DMS153 treated with DMSO at 0.1 percent for 48 hours (cell line): ENCODE results near the gene MARS1.
"Not testable (repeated sequence)": the region's sequence is repeated elsewhere in the genome, so short reads cannot be mapped to it uniquely, and the experiment has no call there.

Experiments used
- DNase-seq: peaks from one replicate; lab custom pipeline; 2025; ENCODE audit not compliant: unreplicated experiment; lab: John Stamatoyannopoulos, UW

MARS1 gene

DNA sequence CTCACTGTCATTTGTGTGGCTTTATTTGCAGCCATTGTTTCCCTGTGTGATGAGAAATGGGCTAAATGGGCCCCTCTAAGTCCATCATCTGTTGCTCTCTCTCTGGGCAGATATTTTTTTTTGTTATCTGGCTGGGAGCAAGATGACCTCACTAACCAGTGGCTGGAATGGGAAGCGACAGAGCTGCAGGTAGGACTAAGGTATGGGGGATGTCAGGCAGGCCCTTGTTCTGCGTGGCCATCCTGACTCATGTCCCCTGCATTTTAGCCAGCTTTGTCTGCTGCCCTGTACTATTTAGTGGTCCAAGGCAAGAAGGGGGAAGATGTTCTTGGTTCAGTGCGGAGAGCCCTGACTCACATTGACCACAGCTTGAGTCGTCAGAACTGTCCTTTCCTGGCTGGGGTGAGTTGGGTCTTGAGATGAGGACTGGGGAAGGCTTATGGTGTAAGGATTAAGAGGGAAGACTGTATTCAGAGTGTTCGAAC is 1.3 kb downstream of the MARS1 start:
- DNase-seq, result no peak

DNA sequence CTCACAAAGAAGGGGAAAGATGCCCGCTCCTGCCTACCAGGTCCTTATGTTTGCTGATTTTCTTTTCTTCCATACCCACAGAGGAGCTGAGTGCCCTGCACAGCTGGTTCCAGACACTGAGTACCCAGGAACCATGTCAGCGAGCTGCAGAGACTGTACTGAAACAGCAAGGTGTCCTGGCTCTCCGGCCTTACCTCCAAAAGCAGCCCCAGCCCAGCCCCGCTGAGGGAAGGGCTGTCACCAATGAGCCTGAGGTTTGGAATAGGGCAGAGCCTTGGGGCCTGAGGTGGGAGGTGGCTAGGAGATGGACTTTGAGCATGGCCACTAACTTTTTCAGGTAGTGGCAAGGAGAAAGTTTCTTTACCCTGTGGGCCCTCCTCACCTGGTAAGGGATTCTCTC is 2.3 kb downstream of the MARS1 start:
- DNase-seq, result no peak

DNA sequence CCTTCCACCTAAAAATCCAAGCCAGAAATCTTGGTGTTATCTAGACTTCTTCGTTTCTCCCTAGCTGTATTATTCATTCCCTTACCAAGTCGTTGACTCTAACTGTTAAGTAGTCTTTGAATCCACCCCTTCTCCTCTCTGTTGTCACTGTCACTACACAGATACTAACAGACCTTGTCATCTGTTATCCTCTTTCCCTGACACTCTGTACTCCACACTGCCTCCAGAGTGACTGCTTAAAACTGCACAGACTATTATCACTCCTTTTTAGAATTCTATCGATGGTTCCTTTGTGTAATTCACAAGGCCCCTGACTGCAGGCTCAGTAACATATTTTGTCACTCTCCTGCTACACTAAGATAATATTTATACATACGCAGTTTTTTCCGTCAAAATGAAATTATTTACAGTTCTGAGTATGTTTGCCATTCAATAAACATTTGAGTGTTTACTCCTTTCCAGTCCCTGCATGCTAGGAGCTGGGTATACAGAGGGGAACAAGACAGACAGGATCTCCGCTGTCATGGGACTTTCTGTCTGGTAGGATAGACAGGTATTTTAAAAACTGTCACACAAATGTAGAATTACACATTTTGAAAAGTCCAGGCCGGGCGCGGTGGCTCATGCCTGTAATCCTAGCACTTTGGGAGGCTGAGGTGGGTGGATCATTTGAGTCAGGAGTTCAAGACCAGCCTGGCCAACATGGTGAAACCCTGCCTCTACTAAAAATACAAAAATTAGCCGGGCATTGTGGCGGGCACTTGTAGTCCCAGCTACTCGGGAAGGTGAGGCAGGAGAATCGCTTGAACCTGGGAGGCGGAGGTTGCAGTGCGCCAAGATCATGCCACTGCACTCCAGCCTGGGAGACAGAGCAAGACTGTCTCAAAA is 3.8 kb downstream of the MARS1 start:
- DNase-seq, result no peak

DNA sequence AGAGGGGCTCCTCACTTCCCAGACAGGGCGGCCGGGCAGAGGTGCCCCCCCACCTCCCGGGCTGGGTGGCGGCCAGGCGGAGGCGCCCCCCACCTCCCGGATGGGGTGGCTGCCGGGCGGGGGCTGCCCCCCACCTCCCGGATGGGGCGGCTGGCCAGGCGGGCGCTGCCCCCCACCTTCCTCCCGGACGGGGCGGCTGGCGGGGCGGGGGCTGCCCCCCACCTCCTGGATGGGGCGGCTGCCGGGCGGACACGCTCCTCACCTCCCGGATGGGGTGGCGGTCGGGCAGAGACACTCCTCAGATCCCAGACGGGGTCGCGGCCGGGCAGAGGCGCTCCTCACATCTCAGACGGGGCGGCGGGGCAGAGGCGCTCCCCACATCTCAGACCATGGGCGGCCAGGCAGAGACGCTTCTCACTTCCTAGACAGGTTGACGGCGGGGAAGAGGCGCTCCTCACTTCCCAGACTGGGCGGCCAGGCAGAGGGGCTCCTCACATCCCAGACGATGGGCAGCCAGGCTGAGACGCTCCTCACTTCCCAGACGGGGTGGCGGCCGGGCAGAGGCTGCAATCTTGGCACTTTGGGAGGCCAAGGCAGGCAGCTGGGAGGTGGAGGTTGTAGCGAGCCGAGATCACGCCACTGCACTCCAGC is 7.3 kb downstream of the MARS1 start:
- DNase-seq, result not testable (repeated sequence)

DNA sequence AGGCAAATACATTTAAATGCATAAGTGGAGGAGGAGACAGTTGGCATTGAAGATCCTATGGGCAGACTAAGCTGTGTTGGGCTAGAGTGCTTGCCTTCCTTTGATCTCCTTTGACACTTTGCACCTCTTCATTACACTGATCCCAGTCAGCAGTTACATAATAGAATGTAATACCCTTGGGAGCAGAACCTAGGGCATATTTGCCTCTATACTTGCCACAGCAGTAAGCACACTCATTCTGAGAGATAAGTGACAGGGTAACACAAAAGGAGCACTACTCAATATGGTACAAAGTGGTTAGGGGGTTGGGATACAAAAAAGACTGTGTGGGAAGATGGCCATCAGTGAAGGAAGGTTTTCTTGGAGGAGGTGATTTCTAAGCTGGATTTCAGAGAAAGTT is 9.0 kb downstream of the MARS1 start:
- DNase-seq, result no peak

DNA sequence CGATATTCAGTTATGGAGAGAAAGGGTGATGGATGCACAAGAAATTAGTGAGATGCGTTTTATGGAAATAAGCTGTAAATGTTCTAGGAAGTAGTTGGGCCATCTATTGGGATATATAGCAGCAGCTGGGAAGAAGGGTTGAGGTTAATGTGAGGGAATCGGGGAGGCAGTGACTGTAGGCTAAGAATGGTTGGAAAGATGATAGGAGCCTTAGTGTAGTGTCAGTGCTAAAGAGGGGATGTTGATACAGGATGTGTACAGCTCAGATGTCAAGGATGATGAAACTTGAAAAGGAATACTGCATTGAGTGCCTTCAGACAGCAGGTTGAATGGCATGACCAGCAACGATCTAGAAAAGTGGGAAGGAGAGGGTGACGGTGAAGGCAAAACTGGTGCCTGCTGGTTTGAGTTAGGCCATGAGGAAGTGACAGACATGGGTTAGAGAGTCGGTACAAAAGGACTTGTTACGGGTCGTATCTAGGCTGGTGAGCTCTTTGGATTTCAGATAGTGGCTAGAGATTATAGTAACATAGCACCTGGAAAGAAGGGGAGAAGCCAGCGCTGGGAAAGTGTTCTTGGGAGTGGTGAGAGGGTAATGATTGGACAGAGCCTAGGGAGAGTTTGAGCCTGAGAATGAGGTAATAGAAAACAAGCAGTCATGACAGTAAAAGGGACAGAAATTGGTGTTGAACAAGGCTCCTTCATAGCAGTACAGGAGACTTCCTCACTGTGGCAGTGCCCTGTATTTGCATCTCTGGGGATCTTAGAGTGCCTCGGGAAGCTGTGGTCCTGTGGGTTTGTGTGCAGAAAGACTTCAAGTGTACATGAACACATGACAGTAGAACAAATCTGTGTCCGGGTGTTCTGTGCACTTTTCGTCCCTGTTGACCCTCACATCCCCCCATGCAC is 9.6 kb downstream of the MARS1 start:
- no peak for DNase-seq

DNA sequence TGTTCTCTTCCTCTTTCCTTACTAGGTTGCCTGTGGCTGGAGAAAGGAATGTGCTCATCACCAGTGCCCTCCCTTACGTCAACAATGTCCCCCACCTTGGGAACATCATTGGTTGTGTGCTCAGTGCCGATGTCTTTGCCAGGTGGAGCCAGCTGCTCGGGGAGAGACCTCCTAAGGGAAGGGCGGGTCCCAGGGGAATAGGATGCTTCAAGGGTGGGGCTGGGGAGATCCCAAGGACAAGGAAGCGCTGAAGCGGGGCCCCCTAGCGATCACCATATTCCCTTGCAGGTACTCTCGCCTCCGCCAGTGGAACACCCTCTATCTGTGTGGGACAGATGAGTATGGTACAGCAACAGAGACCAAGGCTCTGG is 10.2 kb downstream of the MARS1 start:
- no peak for DNase-seq

DNA sequence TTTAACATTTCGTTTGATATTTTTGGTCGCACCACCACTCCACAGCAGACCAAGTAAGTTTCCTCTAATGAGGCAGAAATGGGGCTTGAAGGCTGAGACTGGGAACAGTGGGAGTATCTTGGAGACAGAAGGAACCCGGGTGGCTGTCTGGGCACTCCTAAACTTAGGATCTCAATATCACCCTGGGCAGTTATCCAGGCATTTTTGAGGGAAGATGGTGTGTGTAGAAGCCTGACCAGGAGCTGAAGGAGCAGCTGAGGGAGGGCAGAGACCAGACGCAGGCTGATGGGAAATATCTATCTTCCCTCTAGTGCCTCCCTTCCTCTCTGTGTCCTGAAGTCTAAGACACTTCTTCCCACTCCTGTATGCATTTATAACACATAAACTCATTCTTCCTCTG is 10.7 kb downstream of the MARS1 start:
- no peak for DNase-seq

DNA sequence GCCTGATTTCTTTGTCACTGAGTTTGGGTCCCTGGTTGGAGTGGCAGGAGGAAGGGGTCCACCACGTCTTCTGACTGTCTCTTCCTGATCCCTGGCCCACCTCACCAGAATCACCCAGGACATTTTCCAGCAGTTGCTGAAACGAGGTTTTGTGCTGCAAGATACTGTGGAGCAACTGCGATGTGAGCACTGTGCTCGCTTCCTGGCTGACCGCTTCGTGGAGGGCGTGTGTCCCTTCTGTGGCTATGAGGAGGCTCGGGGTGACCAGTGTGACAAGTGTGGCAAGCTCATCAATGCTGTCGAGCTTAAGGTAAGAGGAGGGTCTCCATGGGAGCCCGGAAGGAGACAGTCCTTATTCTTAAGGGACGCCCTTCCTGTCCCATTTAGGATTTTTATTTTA is 12.3 kb downstream of the MARS1 start:
- DNase-seq, result no peak

DNA sequence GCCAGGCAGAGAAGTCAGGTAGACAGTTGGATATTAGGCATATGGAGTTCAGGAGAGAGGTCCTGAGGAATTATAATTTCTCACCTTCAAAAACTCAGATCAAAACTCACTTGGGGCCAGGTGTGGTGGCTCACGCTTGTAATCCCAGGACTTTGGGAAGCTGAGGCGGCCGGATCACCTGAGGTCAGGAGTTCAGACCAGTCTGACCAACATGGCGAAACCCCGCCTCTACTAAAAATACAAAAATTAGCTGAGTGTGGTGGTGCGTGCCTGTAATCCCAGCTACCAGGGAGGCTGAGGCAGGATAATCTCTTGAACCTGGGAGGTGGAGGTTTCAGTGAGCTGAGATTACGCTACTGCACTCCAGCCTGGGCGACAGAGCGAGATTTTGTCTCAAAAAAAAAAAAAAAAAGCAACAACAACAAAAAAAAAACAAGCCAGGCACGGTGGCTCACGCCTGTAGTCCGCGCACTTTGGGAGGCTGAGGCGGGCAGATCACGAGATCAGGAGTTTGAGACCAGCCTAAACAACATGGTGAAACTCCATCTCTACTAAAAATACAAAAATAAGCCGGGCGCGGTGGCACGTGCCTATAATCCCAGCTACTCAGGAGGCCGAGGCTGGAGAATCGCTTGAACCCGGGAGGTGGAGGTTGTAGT is 14.6 kb downstream of the MARS1 start:
- DNase-seq, result not testable (repeated sequence)

DNA sequence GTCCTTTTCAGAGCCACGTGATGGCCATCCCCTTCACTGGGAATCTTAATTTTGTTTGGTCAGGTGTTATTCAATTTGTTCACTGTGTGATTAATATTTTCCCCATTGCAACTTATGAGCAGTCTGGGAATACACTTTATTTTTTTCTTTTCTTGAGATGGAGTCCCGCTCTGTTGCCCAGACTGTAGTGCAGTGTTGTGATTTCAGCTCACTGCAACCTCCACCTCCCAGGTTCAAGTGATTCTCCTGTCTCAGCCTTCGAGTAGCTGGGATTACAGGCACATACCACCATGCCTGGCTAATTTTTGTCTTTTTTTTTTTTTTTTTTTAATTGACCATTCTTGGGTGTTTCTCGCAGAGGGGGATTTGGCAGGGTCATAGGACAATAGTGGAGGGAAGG is 18.7 kb downstream of the MARS1 start:
- DNase-seq, result not testable (repeated sequence)

DNA sequence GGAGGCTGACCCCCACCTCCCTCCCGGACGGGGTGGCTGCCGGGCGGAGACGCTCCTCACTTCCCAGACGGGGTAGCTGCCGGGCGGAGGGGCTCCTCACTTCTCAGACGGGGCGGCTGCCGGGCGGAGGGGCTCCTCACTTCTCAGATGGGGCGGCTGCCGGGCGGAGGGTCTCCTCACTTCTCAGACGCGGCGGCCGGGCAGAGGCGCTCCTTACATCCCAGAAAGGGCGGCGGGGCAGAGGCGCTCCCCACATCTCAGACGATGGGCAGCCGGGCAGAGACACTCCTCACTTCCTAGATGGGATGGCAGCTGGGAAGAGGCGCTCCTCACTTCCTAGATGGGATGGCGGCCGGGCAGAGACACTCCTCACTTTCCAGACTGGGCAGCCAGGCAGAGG is 19.9 kb downstream of the MARS1 start:
- DNase-seq, result not testable (repeated sequence)

DNA sequence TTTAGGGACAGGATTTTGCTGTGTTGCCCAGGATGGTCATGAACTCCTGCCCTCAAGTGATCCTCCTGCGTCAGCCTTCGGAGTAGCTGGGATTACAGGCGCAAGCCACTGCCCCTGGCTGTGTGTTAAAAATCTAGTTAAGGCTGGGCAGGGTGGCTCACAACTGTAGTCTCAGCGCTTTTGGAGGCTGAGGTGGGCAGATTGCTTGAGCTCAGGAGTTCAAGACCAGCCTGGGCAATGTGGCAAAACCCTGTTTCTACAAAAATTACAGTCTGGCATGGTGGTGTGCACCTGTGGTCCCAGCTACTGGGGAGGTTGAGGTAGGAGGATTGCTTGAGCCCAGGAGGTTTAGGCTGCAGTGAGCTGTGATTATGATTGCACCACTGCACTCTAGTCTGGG is 23.3 kb downstream of the MARS1 start:
- DNase-seq, result no peak

DNA sequence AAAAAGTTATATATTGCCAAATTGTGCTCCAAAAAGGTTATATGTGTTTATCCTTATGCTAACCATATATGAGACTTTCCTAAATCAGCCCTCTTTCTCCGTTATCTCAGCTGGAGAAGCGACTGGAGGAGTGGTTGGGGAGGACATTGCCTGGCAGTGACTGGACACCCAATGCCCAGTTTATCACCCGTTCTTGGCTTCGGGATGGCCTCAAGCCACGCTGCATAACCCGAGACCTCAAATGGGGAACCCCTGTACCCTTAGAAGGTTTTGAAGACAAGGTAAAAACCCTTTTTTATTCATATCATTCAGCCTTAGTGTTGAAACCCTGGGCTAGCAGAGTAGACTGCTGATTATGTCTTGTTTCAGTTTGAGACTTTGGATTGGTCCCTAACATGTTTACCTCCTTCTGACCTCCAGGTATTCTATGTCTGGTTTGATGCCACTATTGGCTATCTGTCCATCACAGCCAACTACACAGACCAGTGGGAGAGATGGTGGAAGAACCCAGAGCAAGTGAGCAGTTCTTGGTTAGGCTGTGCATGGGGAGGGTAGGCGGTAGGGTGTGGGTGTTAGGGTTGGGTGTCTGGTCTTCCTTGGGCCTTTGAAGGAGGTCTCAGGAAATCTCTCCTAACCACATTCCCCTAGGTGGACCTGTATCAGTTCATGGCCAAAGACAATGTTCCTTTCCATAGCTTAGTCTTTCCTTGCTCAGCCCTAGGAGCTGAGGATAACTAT is 23.9 kb downstream of the MARS1 start:
- DNase-seq, result no peak

DNA sequence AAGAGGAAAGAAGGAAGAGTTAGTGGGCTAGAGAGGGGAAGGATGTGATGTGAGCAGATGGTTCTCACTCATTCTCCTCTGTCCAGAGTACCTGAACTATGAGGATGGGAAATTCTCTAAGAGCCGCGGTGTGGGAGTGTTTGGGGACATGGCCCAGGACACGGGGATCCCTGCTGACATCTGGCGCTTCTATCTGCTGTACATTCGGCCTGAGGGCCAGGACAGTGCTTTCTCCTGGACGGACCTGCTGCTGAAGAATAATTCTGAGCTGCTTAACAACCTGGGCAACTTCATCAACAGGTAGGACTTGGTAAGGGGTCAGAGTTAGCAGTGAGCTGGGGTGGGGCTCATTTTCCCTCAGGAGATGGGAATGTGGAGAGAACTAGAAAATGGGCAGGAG is 24.8 kb downstream of the MARS1 start:
- no peak for DNase-seq

DNA sequence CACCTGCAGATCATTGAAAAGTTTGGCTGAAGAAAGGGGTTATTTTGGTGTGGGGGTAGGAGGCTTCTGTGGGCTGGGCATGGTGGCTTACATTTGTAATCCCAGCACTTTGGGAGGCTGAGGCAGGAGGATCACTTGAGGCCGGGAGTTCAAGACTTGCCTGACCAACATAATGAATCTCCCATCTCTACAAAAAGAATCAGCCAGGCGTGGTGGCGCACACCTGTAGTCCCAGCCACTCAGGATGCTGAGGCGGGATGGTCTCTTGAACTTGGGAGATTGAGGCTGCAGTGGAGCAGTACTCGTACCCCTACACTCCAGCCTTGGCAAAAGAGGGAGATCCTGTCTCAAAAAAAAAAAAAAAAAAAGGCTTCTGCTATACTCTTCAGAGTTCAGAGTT is 25.4 kb downstream of the MARS1 start:
- no peak for DNase-seq

DNA sequence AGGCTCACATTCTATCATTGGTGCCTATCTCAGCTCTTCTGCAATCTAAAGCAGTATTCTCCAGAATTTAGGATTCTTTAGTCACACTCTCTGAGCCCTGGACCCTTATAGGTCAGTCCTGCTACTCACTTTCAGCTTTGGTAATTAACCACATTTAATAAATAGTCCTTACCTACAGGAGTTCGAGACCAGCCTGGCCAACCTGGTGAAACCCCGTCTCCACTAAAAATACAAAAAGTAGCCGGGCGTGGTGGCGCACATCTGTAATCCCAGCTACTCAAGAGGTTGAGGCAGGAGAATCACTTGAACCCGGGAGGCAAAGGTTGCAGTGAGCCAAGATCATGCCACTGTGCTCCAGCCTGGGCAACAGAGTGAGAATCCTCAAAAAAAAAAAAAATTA is 25.8 kb downstream of the MARS1 start:
- DNase-seq, result not testable (repeated sequence)

DNA sequence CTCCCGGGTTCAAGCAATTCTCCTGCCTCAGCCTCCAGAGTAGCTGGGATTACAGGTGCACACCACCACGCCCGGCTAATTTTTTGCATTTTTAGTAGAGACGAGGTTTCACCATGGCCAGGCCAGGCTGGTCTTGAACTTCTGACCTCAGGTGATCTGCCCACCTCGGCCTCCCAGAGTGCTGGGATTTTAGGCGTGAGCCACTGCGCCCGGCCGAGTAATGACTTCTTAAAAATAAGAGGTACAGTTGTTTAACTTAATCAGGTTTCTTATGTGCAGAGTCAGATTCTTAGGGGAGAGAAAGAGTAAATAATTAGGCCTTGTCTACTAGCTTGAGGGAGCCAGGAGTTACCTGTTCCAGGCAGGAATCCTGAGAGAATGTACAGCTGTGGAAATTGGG is 26.4 kb downstream of the MARS1 start:
- not testable (repeated sequence) for DNase-seq

DNA sequence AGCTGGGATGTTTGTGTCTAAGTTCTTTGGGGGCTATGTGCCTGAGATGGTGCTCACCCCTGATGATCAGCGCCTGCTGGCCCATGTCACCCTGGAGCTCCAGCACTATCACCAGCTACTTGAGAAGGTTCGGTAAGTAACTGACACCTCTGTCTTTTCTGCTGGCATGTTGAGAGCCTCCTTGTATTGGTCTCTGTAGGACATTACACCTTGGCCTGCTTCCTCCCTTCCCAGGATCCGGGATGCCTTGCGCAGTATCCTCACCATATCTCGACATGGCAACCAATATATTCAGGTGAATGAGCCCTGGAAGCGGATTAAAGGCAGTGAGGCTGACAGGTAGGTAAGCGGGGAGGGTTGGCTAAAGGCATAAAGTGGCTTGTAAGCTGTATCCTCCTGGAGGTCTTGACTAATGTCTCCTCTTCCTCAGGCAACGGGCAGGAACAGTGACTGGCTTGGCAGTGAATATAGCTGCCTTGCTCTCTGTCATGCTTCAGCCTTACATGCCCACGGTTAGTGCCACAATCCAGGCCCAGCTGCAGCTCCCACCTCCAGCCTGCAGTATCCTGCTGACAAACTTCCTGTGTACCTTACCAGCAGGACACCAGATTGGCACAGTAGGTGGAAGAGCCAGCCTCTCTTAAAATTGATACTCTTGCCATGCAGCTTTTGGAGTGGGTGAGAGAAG is 27.0 kb downstream of the MARS1 start:
- DNase-seq, result no peak
